WI38 (cell line): Measurements from ENCODE around the gene GLMN.
"Not testable (repeated sequence)": the region's sequence is repeated elsewhere in the genome, so short reads cannot be mapped to it uniquely, and the experiment has no call there.

Experiments used
- H3K4me3 ChIP-seq: 2 replicates; pipeline ENCODE4 v1.5.1; 2011; ENCODE audit warnings: low read depth, mild to moderate bottlenecking, control low read depth, low read length
- TF ChIP-seq, protein P1 (sequence below): IDR thresholded peaks from 2 replicates; pipeline ENCODE4 v1.5.1; 2012; ENCODE audit warnings: low read depth, mild to moderate bottlenecking, control low read depth, low read length

GLMN gene

DNA sequence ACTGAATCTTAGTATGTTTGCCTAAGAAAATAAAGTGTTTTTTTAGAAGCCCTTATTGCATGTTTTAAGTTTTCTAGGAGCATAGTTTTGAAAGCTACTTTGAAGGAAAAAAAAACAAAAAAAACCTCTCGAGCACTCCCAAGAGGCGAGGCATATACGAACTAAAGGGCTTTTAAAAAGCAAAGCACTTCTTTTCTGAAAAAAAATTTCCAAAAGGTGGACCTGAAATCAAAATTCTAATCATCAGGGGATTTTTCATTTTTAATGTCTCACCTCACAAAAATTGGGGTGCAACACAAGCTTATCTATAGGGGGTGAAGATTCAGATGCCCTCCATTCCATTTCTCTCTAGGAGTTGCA lies 594 bp downstream of the GLMN start:
- peak overlapping the region; percentile 76 for H3K4me3 ChIP-seq
- TF ChIP-seq, protein P1, sequence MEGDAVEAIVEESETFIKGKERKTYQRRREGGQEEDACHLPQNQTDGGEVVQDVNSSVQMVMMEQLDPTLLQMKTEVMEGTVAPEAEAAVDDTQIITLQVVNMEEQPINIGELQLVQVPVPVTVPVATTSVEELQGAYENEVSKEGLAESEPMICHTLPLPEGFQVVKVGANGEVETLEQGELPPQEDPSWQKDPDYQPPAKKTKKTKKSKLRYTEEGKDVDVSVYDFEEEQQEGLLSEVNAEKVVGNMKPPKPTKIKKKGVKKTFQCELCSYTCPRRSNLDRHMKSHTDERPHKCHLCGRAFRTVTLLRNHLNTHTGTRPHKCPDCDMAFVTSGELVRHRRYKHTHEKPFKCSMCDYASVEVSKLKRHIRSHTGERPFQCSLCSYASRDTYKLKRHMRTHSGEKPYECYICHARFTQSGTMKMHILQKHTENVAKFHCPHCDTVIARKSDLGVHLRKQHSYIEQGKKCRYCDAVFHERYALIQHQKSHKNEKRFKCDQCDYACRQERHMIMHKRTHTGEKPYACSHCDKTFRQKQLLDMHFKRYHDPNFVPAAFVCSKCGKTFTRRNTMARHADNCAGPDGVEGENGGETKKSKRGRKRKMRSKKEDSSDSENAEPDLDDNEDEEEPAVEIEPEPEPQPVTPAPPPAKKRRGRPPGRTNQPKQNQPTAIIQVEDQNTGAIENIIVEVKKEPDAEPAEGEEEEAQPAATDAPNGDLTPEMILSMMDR = no peak

GRCh38 chr1:92291372-92291999 lies 7.3 kb downstream of the GLMN start:
- H3K4me3 ChIP-seq = no peak overlapping the region
- TF ChIP-seq, protein P1 = peak; percentile 58

DNA sequence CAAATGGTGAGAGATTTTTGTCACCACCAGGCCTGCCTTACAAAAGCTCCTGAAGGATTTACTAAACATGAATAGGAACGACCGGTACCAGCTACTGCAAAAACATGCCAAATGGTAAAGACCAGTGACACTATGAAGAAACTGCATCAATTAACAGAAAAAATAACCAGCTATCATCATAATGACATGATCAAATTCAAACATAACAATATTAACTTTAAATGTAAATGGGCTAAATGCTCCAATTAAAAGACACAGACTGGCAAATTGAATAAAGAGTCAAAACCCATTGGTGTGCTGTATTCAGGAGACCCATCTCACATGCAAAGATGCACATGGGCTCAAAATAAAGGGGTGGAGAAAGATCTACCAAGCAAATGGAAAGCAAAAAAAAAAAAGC lies 17.4 kb downstream of the GLMN start:
- H3K4me3 ChIP-seq = not testable (repeated sequence)

- H3K4me3 ChIP-seq = not testable (repeated sequence)
Observed at GRCh38 chr1:92279781-92280180, 19.0 kb downstream of the GLMN start.

- no peak overlapping the region for H3K4me3 ChIP-seq
- TF ChIP-seq, protein P1 = no peak
Observed at GRCh38 chr1:92277105-92277723, 21.6 kb downstream of the GLMN start.

- TF ChIP-seq, protein P1 = no peak
- H3K4me3 ChIP-seq = no peak overlapping the region
Observed at GRCh38 chr1:92276082-92276481, 22.7 kb downstream of the GLMN start.

- no peak overlapping the region for H3K4me3 ChIP-seq
- TF ChIP-seq, protein P1 = no peak
Observed at GRCh38 chr1:92274939-92275338, 23.8 kb downstream of the GLMN start.

- H3K4me3 ChIP-seq = no peak overlapping the region
- TF ChIP-seq, protein P1 = no peak
Observed at GRCh38 chr1:92273039-92273438, 25.7 kb downstream of the GLMN start.
